Ovary (tissue), 9 donors: Measurements from ENCODE around the gene ZNF664. TPM values are rescaled to one million over a fixed set of nuclear protein-coding genes. Genes with fewer than 3 reads are reported as not detected.
A peak's percentile ranks its signal among the peaks of the same experiment; 100 is the strongest.

Experiments
- DNase-seq, 5 donors: peaks; one replicate each; pipeline ENCODE4 v3.0.0-alpha.2; 2019 to 2020
- H3K27ac ChIP-seq, 2 donors: fragments of 200-600 bp; one replicate each; pipeline versions ENCODE4 v1.5.1 to v1.8.0; 2019 to 2022
- H3K27me3 ChIP-seq: fragments of 200-600 bp; one replicate; pipeline ENCODE4 v1.8.0; 2022
- H3K36me3 ChIP-seq: fragments of 200-600 bp; sonication (generic); one replicate; pipeline ENCODE4 v1.5.1; 2019
- H3K4me1 ChIP-seq: one replicate; pipeline ENCODE4 v1.8.1; 2013; ENCODE audit warnings: mild to moderate bottlenecking, moderate library complexity; ENCODE audit not compliant: insufficient read depth
- H3K4me3 ChIP-seq: fragments of 200-600 bp; sonication (generic); one replicate; pipeline ENCODE4 v1.5.1; 2017
- H3K9me3 ChIP-seq, 2 donors: fragments of 200-600 bp in 1 of 2; sonication (generic) in 1 of 2; one replicate each; pipeline versions ENCODE4 v1.5.1 to v1.8.1; 2013 to 2019; ENCODE audit warnings: mild to moderate bottlenecking in 1 of 2, moderate library complexity in 1 of 2
- CTCF ChIP-seq, 3 donors: fragments of 450-650 bp in 2 of 3; fragments of 200-600 bp in 1 of 3; IDR thresholded peaks; one replicate each; pipeline versions ENCODE4 v1.5.1 to v1.8.0; 2016 to 2022; ENCODE audit warnings: antibody characterized with exemption in 3 of 3, mild to moderate bottlenecking in 1 of 3
- EP300 ChIP-seq: sonication (generic); formaldehyde crosslinking; IDR thresholded peaks from one replicate; pipeline ENCODE4 v1.6.1; 2017; ENCODE audit warnings: antibody characterized with exemption
- POLR2A ChIP-seq: fragments of 450-650 bp; IDR thresholded peaks from one replicate; pipeline ENCODE4 v1.6.1; 2017; ENCODE audit warnings: antibody characterized with exemption, mild to moderate bottlenecking, moderate library complexity
- WGBS, 3 donors: extraction: QIAGEN DNeasy Blood & Tissue Kit in 1 of 3; methylation state at CpG; one replicate each; pipeline versions ENCODE4 v1.1.5 to v1.1.7; 2013 to 2017; 5-methylcytosine and 5-hydroxymethylcytosine counted together
- intact Hi-C, 4 donors: fragments of 100-400 bp; cut with DNase I; formaldehyde crosslinking; loops; one replicate each; pipeline versions ENCODE4 v1.11.0 to v1.15.1; 2022 to 2023
- polyA plus RNA-seq, 2 donors: library from polyadenylated mRNA; stranded (reverse); fragments of 200-250 nt in 1 of 2; fragments of 350-450 nt in 1 of 2; fragmentation: Illumina TruSeq in 1 of 2; extraction: RNeasy Lipid Tissue Mini Kit (QIAGEN cat#74804) in 1 of 2; gene quantifications; one replicate each; pipeline ENCODE4 v1.2.3, GENCODE V29; 2013 to 2014
- total RNA-seq, 7 donors: library from RNA; depleted of rRNA in 2 of 7; stranded (reverse); fragments of >200 nt in 2 of 7; fragmentation: NEBNext Ultra II Directional in 3 of 7; extraction: Animal tissue kit (Norgen Biotek cat#: 25700) in 3 of 7; gene quantifications; one replicate each; pipeline versions ENCODE4 v1.1.0 to v1.2.4, GENCODE V29; 2016 to 2023
- donor health status: DM: no; HTN: no; CAD: no; lungs with moderate emphysema.
- donor health status: DM: no; HTN: no; CAD: no.
- donor health status: Bipolar disorder and iron deficiency.
- donor health status: DM: yes; HTN: yes; CAD: no.
- donor health status: DM: no; HTN: no; CAD: no.
- donor health status: DM: yes; HTN: yes; CAD: no.

ZNF664 gene
- total and polyA plus RNA-seq, 9 donors = 33.5 to 74.7 (median 58.6) TPM

DNA sequence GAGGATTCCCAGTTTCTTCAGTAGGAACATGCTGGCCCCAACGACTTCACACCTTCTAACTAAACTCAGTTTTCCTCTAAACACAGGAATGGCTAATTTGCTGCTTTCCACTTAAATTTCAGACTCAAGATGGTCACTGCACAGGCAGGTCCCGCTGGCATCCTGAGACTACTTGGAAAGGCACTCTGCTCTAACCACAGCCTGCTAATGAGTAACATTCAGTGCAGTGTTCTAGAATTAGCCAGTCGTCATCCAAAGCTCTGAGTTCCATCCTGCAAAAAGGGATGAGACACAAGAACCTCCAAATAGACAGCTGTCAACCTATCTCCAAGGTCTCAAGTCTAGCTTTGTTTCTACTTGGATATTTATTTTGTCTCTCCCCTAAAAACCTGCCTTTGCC lies 6.4 kb upstream of the ZNF664 start:
- Histone ChIP-seq H3K9me3 (no peaks in the 10 kb centered on the region), H3K4me1 (peaks cover 2% of the 10 kb centered on the region), H3K27me3 (no peaks in the 10 kb centered on the region), H3K36me3 (no peaks in the 10 kb centered on the region), H3K4me3 (no peak overlapping the region), H3K27ac (no peak overlapping the region)
- DNase-seq = no peak
- WGBS, 3 donors = 86 to 96% (median 86%) methylated on average over 3 of the region's 3 CpGs
- TF ChIP-seq EP300 (no peak), CTCF (IDR thresholded peaks at IDR 0.05) (no peak), POLR2A (no peak)
- intact Hi-C loops = no loop called here

- Histone ChIP-seq H3K4me3 (no peak overlapping the region), H3K36me3 (no peaks in the 10 kb centered on the region), H3K9me3 (no peaks in the 10 kb centered on the region), H3K27me3 (no peaks in the 10 kb centered on the region), H3K4me1 (peaks cover 2% of the 10 kb centered on the region), H3K27ac (no peak overlapping the region)
- 81 to 83% (median 82%) methylated on average over 8 of the region's 8 CpGs for WGBS, 3 donors
- TF ChIP-seq EP300 (no peak), CTCF (IDR thresholded peaks at IDR 0.05) (no peak), POLR2A (no peak)
- intact Hi-C loops = no loop called here
- no peak for DNase-seq
Observed at GRCh38 chr12:123967121-123967586, 5.9 kb upstream of the ZNF664 start.

DNA sequence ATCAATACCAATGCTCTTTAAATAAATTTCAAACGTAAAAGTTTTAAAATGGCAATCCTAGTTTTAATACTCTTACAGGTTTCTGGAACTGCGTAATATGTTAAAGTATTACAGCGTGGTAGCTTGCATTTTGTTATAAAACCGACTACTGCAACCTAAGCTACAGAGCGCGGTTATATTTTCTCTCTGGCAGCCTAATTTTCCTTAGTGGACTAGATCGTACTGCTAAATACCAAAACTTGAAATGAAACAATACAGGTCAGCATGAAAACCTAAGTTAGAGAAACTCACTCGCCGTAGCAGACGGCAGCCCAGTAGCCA lies 1.6 kb upstream of the ZNF664 start:
- Histone ChIP-seq H3K27me3 (no peaks in the 10 kb centered on the region), H3K9me3 (no peaks in the 10 kb centered on the region), H3K36me3 (no peaks in the 10 kb centered on the region), H3K27ac (peak overlapping the region in 1 of 2 donors; percentile 96), H3K4me1 (no peaks in the 10 kb centered on the region), H3K4me3 (peak overlapping the region; percentile 84)
- TF ChIP-seq EP300 = no peak
- TF ChIP-seq POLR2A = no peak
- no peak for TF ChIP-seq CTCF (IDR thresholded peaks at IDR 0.05)
- intact Hi-C loops = no loop called here
- WGBS, 3 donors = 18 to 26% (median 23%) methylated on average over 10 of the region's 10 CpGs
- DNase-seq = no peak

DNA sequence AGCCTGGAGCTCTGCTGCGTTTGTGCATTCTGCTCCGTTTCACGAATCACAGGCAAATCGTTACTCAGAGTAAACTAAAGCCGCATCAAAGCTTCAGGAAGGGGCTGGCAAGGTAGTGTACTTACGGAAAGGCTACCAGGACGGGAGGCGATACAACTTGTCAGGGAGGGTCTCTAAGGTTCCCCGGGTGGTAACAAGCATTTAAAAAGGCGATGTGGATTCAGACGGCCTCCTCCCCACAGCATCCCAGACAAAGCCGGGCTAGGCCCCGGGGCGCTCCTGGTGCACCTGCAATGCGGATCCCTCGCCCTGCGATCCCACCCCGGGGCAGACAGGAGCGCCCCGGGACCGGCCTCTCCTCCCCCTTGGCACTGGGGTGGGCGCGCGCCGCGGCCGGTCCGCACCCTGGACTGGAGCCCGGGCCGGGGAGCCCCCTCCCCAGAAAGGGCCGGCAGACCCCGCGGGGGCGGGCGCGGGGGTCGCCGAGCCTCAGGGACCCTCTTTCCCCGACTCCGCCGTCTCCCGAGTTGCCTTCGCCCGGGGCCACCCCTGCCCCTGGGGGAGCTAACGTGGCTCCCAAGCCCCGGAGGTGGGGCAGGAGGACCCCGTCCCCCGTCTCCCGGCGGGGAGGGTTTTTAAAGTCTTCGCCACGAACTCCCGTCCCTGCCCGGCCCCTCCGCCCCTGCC lies 1.1 kb upstream of the ZNF664 start:
- 0 to 1% (median 1%) methylated on average over 43 to 55 of the region's 55 CpGs for WGBS, 3 donors
- peak overlapping the region; percentile 96 to 98 for H3K27ac ChIP-seq
- DNase-seq = peak in 4 of 5 donors; percentile 27 to 50 (median 38)
- peak overlapping the region; percentile 84 for H3K4me3 ChIP-seq
- intact Hi-C loops = no loop called here
- no peaks in the 10 kb centered on the region for H3K36me3 ChIP-seq
- TF ChIP-seq POLR2A = no peak
- no peaks in the 10 kb centered on the region for H3K27me3 ChIP-seq
- no peaks in the 10 kb centered on the region for H3K9me3 ChIP-seq
- no peaks in the 10 kb centered on the region for H3K4me1 ChIP-seq

GRCh38 chr12:123973552-123974341 lies 732 bp downstream of the ZNF664 start:
- 1 to 2% (median 2%) methylated on average over 57 to 69 of the region's 69 CpGs for WGBS, 3 donors

More at GRCh38 chr12:123973552-123974341, 732 bp downstream of the ZNF664 start:
- H3K27me3 ChIP-seq = no peaks in the 10 kb centered on the region
- H3K27ac ChIP-seq = peak overlapping the region; percentile 42 to 96
- peak; percentile 39 to 74 (median 71) for DNase-seq
- H3K36me3 ChIP-seq = no peaks in the 10 kb centered on the region
- peak overlapping the region; percentile 84 for H3K4me3 ChIP-seq
- intact Hi-C loops = no loop called here
- no peaks in the 10 kb centered on the region for H3K4me1 ChIP-seq
- no peaks in the 10 kb centered on the region for H3K9me3 ChIP-seq
- TF ChIP-seq EP300 = no peak
- no peak for TF ChIP-seq CTCF (IDR thresholded peaks at IDR 0.05)
- no peak for TF ChIP-seq POLR2A
